Erythroblast (primary cell): ENCODE data around the gene DHRS1.

Experiments
- DNase-seq, 2 experiments: peaks; one replicate each; lab custom pipeline; 2025; lab: John Stamatoyannopoulos, UW
- GATA1 ChIP-seq: IDR thresholded peaks from 2 replicates; pipeline ENCODE4 v1.6.1; 2011; ENCODE audit warnings: low read depth, mild to moderate bottlenecking, control low read depth, low read length, moderate library complexity
- POLR2A ChIP-seq: IDR thresholded peaks from 2 replicates; pipeline ENCODE4 v1.6.1; 2011; ENCODE audit warnings: mild to moderate bottlenecking, low read length

Gene DHRS1

DNA sequence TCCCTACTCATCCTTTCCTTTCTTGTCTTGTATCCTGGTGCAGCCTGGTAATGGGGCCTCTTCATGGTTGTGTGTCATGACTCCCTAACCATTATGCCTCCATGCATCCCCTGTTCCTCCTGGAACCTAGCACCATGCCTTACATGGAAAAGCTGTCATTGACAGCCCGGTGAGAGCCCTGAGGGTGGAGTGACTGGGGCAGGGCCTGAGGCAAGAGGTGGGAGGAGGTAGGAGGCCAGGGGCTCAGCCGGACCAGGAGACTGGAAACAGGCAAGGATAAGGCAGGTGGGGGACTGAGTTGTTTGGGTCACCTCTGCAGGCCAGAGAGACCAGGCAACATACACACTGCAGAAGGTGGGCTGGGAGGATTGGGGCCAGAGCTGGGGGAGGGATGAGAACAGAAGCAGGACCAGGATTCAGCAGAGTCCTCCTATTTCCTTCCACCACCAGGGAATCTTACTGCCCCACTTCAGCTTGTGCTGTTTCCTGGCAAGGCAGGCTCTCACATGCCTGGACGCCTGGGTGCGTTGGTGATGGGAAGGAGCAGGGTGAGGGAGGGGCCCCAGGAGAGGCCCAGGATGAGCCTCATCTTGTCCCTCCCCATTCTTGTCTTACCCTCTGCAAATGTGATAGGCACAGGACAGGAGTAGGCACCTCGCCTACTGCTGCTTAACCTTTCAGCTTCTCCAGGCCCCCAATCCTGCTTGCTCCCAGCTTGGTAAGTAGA is 10.1 kb upstream of the DHRS1 start, which contains the start of gene LTB4R2:
LTB4R2 (plus strand) TSS at position 603 of the 727 bp plus-strand sequence. CDS start 525 bp downstream, outside the sequence.
- no peak for TF ChIP-seq GATA1
- TF ChIP-seq POLR2A, result no peak
- no peak for DNase-seq

DNA sequence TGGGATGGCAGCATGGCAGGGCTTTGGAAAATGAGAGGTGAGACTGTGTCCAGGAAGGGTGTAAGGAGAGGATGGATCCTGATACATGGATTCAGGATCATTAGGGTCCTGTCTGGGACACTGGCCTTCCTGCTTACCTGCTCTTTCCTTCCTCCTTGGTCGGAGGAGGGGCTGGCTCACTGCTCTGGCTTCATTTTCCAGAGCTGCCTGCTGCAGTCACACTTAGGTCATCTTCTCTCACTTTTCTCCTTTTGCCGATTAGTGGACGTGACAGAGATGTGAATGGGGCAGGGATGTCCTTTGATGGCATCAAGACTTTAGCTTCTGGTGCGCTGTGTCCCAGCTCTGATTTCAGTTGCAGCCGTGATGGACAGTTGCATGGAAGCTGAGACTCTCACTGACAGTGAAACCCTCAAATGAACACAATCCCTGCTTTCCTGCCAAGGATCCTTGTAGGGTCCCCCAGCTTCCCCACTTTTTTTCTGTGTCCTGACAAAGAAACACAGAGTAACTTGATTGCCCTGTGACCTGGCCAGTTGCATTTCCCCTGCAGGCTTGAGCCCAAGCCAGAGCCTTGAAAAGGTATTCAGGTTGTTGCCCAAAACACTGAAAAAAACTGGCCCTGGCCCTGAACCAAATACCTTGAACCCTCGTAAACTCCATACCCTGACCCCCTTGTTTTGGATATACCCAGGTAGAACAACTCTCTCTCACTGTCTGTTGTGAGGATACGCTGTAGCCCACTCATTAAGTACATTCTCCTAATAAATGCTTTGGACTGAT is 9.0 kb upstream of the DHRS1 start:
- no peak for TF ChIP-seq GATA1
- TF ChIP-seq POLR2A, result no peak

DNA sequence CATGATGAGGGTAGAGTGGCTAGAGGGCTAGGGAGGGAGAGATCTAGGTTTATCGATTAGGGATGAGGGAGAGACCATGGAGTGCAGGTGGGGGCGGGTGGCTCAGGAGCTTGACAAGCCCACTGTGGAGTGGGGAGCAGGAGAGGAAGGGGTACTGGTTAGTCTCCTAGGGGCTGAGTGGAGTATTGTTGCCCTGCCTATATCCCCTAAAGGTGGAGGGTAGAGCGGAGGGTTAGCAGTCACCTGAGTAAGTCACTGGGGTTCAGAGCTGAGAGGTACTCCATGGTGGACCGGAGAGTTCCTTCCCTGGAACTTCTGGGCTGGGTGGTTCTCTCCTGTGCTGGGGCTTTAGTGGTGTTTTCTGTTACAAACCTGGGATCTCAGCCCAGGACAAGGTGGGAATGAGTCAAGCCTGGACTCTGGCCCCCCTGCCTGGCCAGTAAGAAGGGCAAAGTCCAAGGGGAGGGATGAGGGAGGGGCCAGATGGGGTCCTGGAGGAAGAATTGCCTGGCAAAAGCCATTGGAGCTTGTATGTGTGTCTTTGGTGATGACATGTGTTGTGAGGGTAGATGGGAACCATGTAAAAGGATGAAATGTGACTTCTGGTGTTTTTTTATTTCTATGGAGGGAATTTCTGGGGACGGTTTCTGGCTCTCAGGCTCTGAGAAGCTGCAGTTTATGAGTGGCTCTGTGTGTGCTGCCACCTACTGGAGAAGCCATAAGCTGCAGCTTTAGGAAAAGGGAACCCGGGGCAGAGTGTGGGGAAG is 8.2 kb upstream of the DHRS1 start, which contains the start of gene CIDEB:
CIDEB (minus strand) TSS at position 403 of the 767 bp plus-strand sequence; CDS start at position 284, 119 bp downstream.
- DNase-seq, result peak; percentile 60 to 77
- TF ChIP-seq POLR2A (no peak), GATA1 (no peak)

More for the DNA sequence above, 9.0 kb upstream of the DHRS1 start:
- no peak for DNase-seq

DNA sequence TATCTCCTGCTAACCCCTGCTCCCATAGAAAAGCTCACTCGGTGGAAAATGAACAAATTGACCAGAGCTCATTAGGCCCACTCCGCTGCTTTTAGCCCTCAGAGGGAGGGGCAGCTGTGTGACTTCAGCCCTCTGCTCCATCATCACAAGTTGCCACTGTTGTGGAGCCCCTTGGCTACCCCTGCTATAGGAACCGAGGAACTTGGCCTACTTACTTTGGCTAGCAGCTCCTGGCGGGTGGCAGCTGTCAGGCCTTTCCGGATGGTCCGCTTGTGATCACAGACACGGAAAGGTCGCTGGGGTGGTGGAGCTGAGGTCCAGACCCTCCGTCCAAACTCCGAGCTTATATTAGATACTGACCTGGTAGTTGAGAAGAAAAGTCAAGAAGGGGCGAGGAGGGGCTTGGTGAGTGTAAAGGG is 7.6 kb upstream of the DHRS1 start:
- DNase-seq, result no peak
- TF ChIP-seq POLR2A, result no peak
- TF ChIP-seq GATA1, result no peak

DNA sequence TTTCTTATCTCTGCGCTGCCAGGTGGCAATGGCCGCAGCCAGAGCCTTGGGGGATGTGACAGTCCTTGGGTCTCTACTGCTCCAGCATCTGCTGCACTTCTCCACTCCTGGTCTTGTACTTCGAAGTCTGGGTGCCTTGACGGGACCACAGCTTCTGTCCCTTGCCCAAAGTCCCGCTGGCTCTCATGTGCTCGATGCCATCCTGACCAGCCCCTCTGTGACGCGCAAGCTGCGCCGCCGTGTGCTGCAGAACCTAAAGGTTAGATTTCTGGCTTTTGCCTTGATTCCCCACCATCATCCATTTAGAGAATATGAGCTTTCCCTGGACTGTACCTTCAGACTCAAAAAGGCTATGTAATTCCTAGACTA is 4.4 kb upstream of the DHRS1 start:
- TF ChIP-seq GATA1 (no peak), POLR2A (no peak)
- no peak for DNase-seq

DNA sequence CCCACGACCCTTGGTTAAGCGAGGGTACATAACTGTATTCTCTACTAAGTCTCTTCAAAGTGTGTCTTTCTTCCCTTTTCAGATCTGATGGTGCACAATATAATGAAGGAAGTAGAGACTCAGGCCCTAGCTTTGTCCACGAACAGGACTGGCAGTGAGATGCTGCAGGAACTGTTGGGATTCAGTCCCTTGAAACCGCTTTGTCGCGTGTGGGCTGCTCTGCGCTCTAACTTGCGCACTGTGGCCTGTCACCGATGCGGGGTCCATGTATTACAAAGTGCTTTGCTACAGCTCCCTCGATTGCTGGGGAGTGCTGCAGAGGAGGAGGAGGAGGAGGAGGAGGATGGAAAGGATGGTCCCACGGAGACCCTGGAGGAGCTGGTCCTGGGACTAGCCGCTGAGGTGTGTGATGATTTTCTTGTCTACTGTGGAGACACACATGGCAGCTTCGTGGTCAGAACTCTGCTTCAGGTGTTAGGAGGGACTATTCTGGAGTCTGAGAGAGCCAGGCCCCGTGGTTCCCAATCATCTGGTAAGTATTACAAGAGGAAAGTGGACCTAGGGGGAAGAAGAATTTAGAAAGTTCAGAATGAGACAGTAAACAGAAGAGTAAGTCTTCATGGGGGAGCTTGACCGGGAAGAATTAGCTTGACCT is 873 bp upstream of the DHRS1 start:
- peak; percentile 32 to 53 for DNase-seq
- TF ChIP-seq POLR2A, result no peak
- no peak for TF ChIP-seq GATA1

DNA sequence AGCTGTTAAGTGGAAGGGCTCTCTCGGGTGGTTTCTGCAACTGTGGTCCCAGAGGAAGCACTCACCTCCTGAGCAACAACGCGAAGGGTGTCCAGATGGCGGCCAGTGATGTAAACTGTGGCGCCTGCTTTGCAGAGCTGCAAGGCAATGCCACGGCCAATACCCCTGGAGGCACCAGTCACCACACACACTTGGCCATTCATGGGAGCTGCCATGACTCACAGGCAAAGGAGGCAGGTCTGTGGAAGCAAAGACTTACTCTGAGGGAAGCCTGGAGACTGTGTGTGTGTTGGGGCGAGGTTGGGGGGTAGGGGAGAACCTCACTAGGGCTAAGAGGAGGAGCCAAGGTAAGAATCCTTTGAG is 707 bp downstream of the DHRS1 start:
- peak; percentile 56 to 61 for DNase-seq

DNA sequence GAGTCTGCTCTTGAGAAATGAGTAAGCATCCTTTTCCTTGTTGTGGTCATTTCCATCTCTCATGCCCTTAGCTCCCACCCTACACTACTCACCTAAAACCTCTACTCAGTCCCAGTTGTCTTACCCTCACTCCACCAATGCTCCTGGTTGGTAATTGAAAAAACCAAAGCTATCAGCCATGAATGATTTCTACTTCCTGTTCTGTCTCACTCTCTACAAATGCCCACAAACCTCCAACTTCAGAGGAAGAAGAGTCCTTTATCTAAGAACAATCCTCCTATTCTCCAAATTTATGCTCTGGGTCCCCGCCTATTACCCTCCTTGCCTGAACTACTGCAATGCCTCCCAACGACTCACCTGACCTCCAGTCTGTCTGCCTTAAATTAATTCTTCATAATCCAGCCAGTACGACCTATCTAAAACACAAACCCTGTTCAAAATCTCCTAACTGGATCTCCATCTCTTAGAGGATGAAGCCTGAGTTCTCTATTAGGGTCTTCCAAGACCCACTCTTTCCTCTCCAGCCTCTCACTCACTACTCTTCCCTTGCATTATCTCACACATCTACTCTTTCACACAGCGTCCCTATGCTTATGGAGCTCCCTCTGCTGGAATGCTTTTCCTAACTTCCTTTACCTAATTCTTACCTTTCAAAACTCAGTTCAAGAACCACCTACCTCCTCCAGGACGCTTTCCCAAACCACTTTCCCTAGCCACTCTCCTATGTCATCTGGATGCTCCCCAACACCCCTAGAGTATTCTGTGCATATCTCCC is 2.2 kb downstream of the DHRS1 start:
- TF ChIP-seq GATA1 (no peak), POLR2A (no peak)
- DNase-seq, result peak; percentile 45 to 66

More for the DNA sequence above, 707 bp downstream of the DHRS1 start:
- TF ChIP-seq POLR2A, result no peak
- no peak for TF ChIP-seq GATA1

DNA sequence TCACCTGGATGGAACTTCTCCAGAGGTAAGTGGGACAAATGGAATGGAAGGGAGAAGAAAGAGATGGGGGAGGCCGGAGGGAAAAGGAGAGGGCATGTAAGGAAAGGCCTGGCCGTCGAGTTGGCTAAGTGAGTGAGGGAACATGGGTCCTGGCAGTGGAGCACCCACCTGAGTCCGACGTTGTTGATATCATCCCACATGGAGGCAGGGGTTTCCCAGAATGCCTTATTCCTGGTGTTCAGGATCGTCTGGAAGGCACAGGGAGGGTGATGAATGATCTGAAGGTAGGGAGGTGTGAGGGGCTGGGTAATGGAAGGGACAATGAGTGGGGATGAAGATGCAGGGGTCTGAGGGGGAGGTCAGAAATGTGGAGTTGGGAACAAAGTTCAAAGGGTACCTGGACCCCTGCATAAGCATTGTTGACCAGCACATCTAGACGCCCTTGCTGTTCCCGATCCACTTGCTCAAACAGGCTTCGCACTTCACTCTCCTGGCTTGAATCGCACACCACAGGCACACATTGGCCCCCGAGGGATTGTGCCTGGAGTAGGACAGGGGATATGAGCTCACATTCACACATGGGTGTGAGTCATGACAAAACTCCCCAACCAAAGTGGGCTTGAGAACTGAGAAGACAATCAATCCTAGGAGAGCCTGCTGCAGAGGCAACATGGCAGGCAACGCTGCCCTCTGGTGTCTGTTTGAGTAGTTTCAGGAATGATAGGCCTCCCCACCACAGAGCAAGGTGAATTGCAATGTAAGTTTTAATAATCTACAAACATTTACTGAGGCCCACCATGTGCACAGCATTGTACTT is 3.0 kb downstream of the DHRS1 start:
- peak; percentile 81 to 89 for DNase-seq
- TF ChIP-seq GATA1, result no peak
- TF ChIP-seq POLR2A, result no peak

DNA sequence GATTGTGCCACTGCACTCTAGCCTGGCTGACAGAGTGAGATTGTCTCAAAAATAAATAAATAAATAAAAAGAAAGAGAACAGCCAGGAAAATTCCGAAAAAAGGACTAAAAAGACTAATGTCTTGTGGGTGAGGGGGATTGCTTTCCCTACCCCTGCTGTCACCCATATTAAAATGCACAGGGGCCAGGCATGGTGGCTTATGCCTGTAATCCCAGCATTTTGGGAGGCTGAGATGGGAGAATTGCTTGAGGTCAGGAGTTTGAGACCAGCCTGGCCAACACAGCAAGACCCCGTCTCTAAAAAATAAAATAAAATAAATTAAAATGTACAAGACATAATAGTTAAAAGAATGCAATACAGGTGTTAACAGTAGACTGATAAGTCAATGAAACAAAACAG is 6.1 kb downstream of the DHRS1 start:
- no peak for DNase-seq
- TF ChIP-seq GATA1 (no peak), POLR2A (no peak)

DNA sequence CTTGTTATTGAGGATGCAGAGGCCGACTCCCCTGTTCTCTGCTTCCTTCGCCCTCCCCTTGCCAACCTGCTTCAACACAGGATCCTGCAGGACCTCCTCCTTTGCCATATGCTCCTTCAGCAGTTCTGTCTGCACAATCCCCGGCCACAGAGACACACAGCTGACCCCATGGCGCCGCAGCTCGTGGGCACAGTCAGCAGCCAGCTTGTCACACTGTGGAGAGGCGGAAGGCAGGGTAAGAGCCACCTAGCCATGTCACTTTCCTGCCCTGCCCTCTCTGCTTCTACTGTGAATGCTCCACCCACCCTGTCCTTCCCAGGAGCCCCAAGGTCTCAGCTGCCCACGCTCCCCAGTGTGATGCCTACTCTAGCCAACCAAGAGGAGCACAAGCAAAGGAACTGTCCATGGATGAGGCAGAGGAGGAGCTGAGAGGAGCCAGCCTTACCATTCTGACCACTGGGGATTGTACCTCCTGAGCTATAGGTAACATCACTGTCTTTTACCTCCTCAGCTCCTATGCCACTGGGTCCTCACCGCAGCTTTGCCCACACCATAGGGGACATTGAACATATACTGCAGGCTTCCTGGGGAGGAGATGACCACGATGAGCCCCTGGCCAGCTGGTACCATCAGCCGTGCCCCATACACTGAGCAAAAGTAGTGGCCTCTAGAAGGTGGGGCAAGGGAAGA is 7.3 kb downstream of the DHRS1 start:
- TF ChIP-seq POLR2A (no peak), GATA1 (no peak)
- DNase-seq, result no peak
